ENCODE results near the gene SORCS2. TPM values are rescaled to one million over a fixed set of nuclear protein-coding genes. Genes with fewer than 3 reads are reported as not detected.
A peak's percentile ranks its signal among the peaks of the same experiment; 100 is the strongest.

The SORCS2 gene
- total and polyA plus RNA-seq, 2 of the 13 experiments (the other 11 are each of a cell fraction or from before 2014, with no cell fraction given): 0.82 to 1.0 TPM

DNA sequence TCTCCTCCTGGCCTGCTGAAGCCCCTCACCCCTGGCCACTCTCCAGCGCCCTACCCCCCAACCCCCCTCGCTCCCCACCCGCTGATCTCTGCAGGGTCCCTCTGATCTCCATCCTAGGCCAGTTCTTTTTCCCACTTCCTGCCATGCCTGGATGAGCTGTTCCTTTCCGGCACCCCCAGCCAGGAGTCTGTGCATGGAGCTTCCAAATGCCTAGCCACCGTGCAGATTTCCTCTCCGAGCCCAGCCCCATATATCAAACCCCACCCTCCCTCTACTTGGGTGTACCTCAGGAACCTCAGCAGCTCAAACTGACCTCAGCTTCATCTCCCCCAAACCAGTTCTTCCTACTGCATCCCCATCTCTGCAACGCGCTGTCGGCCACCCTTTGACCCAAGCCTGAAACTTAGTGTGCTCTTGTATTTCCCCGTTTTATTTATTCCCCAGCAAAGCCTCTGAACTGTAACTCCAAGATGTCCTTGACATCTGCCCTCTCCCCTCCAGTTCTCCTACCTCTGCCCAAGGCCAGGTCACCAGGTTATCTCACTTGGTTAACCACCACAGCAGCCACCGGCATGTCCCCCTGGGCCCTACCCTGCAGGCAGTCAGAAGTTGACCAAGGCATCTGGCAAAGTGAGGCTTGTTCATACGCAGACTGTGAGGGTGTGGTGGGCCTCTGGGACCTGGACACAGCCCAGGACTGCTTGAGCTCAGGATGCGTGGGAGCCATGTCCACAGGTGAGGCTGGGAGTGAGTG, 437.3 kb downstream of the SORCS2 start (continued):
- no peak for TF ChIP-seq HOXA9 (CRISPR knock-in tag; IDR thresholded peaks at IDR 0.05; ENCODE audit: borderline replicate concordance)
- TF ChIP-seq ZNF780A (CRISPR knock-in tag; IDR thresholded peaks at IDR 0.05): no peak
- TF ChIP-seq, protein P1, sequence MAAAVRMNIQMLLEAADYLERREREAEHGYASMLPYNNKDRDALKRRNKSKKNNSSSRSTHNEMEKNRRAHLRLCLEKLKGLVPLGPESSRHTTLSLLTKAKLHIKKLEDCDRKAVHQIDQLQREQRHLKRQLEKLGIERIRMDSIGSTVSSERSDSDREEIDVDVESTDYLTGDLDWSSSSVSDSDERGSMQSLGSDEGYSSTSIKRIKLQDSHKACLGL (CRISPR knock-in tag; IDR thresholded peaks at IDR 0.05): no peak
- peak; percentile 76 for TF ChIP-seq NR2C2 (CRISPR knock-in tag; IDR thresholded peaks at IDR 0.05; ENCODE audit: borderline replicate concordance)
- no peak for TF ChIP-seq ZNF101 (CRISPR knock-in tag; IDR thresholded peaks at IDR 0.05; ENCODE audit: borderline replicate concordance, low read depth)
- TF ChIP-seq ZNF260 (CRISPR knock-in tag; IDR thresholded peaks at IDR 0.05; ENCODE audit: borderline replicate concordance, low read depth): no peak
- no peak for TF ChIP-seq ZIK1 (CRISPR knock-in tag; IDR thresholded peaks at IDR 0.05; ENCODE audit: borderline replicate concordance, low read depth)
- no peak for TF ChIP-seq MBNL3 (CRISPR knock-in tag; conservative IDR thresholded peaks at IDR 0.05)
- no peak for TF ChIP-seq ZNF746 (CRISPR knock-in tag; IDR thresholded peaks at IDR 0.05)
- no peak for TF ChIP-seq ONECUT2 (CRISPR knock-in tag; IDR thresholded peaks at IDR 0.05)
- peak; percentile 81; the same call in 1 of the 2 replicates for TF ChIP-seq HMG20A (CRISPR knock-in tag; IDR thresholded peaks at IDR 0.05; ENCODE audit: borderline replicate concordance)
- TF ChIP-seq, protein P2, sequence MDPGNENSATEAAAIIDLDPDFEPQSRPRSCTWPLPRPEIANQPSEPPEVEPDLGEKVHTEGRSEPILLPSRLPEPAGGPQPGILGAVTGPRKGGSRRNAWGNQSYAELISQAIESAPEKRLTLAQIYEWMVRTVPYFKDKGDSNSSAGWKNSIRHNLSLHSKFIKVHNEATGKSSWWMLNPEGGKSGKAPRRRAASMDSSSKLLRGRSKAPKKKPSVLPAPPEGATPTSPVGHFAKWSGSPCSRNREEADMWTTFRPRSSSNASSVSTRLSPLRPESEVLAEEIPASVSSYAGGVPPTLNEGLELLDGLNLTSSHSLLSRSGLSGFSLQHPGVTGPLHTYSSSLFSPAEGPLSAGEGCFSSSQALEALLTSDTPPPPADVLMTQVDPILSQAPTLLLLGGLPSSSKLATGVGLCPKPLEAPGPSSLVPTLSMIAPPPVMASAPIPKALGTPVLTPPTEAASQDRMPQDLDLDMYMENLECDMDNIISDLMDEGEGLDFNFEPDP (CRISPR knock-in tag; conservative IDR thresholded peaks at IDR 0.05): no peak
- 0 out of 2 replicates have a peak, but pooled peaks have one; percentile 34 for TF ChIP-seq KDM1A (CRISPR knock-in tag; IDR thresholded peaks at IDR 0.05)
- no peak for TF ChIP-seq IKZF4 (CRISPR knock-in tag; IDR thresholded peaks at IDR 0.05; ENCODE audit: borderline replicate concordance, low read depth, not compliant biosample characterization)
- no peak for TF ChIP-seq CREB1 (IDR thresholded peaks at IDR 0.05)
- TF ChIP-seq CREB1 (CRISPR knock-in tag; IDR thresholded peaks at IDR 0.05): no peak
- TF ChIP-seq TBX3 (IDR thresholded peaks at IDR 0.05; ENCODE audit: borderline replicate concordance): no peak
- TF ChIP-seq, protein P3, sequence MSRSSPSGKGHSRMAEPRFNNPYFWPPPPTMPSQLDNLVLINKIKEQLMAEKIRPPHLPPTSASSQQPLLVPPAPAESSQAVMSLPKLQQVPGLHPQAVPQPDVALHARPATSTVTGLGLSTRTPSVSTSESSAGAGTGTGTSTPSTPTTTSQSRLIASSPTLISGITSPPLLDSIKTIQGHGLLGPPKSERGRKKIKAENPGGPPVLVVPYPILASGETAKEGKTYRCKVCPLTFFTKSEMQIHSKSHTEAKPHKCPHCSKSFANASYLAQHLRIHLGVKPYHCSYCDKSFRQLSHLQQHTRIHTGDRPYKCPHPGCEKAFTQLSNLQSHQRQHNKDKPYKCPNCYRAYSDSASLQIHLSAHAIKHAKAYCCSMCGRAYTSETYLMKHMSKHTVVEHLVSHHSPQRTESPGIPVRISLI (CRISPR knock-in tag; IDR thresholded peaks at IDR 0.05; ENCODE audit: borderline replicate concordance): no peak
- no peak for TF ChIP-seq HOXA7 (CRISPR knock-in tag; IDR thresholded peaks at IDR 0.05)
- TF ChIP-seq KAT7 (CRISPR knock-in tag; IDR thresholded peaks at IDR 0.05; ENCODE audit: borderline replicate concordance): no peak
- no peak for TF ChIP-seq ARID2 (CRISPR knock-in tag; IDR thresholded peaks at IDR 0.05; ENCODE audit: borderline replicate concordance)
- TF ChIP-seq ZMYM3 (CRISPR knock-in tag; IDR thresholded peaks at IDR 0.05): peak; percentile 17; the same call in 1 of the 2 replicates
- TF ChIP-seq, protein P4, sequence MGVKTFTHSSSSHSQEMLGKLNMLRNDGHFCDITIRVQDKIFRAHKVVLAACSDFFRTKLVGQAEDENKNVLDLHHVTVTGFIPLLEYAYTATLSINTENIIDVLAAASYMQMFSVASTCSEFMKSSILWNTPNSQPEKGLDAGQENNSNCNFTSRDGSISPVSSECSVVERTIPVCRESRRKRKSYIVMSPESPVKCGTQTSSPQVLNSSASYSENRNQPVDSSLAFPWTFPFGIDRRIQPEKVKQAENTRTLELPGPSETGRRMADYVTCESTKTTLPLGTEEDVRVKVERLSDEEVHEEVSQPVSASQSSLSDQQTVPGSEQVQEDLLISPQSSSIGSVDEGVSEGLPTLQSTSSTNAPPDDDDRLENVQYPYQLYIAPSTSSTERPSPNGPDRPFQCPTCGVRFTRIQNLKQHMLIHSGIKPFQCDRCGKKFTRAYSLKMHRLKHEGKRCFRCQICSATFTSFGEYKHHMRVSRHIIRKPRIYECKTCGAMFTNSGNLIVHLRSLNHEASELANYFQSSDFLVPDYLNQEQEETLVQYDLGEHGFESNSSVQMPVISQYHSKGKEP (CRISPR knock-in tag; IDR thresholded peaks at IDR 0.05): no peak
- peak; percentile 96 for TF ChIP-seq NR2F6 (IDR thresholded peaks at IDR 0.05)
- peak; percentile 96 for TF ChIP-seq NR2F6 (CRISPR knock-in tag; IDR thresholded peaks at IDR 0.05)
- TF ChIP-seq, protein P5, sequence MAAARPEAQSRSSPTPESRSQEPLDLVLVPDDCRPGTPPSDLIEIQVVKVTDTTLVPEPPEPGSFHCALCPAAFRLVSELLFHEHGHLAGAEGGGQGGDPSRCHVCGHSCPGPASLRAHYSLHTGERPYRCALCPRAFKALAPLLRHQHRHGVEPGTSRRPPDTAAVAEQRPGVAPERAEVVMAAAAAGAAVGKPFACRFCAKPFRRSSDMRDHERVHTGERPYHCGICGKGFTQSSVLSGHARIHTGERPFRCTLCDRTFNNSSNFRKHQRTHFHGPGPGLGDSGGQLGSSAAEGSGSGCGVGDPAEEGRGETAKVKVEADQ (CRISPR knock-in tag; IDR thresholded peaks at IDR 0.05; ENCODE audit: borderline replicate concordance): no peak
